Measurements from ENCODE around the gene KMT5C.

DNA sequence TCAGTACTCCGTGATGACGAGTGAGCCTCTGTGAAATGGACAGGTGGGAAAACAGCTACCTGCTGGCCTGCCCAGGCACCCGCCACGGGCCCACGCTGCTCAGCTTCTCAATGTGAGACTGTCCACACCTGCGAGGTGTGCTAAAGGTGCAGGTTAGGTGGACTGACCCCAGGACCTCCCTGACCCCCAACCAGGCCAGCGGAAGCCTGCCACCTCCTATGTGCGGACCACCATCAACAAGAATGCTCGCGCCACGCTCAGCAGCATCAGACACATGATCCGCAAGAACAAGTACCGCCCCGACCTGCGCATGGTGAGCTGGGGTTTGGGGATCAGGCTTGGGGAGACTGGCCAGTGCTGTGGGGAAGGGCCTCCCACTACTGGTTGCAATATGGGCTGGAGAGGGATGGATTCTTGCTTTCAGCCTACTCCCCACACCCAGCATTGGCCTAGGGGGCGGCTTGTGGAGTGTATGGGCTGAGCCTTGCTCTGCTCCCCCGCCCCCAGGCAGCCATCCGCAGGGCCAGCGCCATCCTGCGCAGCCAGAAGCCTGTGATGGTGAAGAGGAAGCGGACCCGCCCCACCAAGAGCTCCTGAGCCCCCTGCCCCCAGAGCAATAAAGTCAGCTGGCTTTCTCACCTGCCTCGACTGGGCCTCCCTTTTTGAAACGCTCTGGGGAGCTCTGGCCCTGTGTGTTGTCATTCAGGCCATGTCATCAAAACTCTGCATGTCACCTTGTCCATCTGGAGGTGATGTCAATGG lies 48.2 kb downstream of the KMT5C start:
- TF ChIP-seq EP300 (IDR thresholded peaks at IDR 0.05) (no peak), POLR2A (IDR thresholded peaks at IDR 0.05) (no peak), POLR2AphosphoS5 (IDR thresholded peaks at IDR 0.05) (no peak)
- TF ChIP-seq, protein P1, sequence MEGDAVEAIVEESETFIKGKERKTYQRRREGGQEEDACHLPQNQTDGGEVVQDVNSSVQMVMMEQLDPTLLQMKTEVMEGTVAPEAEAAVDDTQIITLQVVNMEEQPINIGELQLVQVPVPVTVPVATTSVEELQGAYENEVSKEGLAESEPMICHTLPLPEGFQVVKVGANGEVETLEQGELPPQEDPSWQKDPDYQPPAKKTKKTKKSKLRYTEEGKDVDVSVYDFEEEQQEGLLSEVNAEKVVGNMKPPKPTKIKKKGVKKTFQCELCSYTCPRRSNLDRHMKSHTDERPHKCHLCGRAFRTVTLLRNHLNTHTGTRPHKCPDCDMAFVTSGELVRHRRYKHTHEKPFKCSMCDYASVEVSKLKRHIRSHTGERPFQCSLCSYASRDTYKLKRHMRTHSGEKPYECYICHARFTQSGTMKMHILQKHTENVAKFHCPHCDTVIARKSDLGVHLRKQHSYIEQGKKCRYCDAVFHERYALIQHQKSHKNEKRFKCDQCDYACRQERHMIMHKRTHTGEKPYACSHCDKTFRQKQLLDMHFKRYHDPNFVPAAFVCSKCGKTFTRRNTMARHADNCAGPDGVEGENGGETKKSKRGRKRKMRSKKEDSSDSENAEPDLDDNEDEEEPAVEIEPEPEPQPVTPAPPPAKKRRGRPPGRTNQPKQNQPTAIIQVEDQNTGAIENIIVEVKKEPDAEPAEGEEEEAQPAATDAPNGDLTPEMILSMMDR (IDR thresholded peaks at IDR 0.05), result no peak

All from upper lobe of left lung (tissue), 4 donors.